ENCODE measurements around the gene DPH3.

- TF ChIP-seq ZKSCAN1 (IDR thresholded peaks at IDR 0.05; ENCODE audit: low read depth, low read length) (no peak), ZSCAN29 (IDR thresholded peaks at IDR 0.05) (no peak), TAF7 (tag; IDR thresholded peaks at IDR 0.05) (no peak), LEF1 (IDR thresholded peaks at IDR 0.05) (no peak), BMI1 (IDR thresholded peaks at IDR 0.05; ENCODE audit: low read length) (no peak), HNRNPH1 (optimal IDR thresholded peaks at IDR 0.05; ENCODE audit: low read depth, low read length) (no peak), KLF10 (CRISPR knock-in tag; IDR thresholded peaks at IDR 0.05) (no peak), POLR2AphosphoS2 (IDR thresholded peaks at IDR 0.05; ENCODE audit: low read length) (no peak), CTCF (IDR thresholded peaks at IDR 0.05 in 2 of 3, conservative IDR thresholded peaks at IDR 0.05 in 1 of 3; ENCODE audit: insufficient read depth in 2 of 3, low read depth in 1 of 3, low read length in 3 of 3) (no peak)
- TF ChIP-seq, protein P1, sequence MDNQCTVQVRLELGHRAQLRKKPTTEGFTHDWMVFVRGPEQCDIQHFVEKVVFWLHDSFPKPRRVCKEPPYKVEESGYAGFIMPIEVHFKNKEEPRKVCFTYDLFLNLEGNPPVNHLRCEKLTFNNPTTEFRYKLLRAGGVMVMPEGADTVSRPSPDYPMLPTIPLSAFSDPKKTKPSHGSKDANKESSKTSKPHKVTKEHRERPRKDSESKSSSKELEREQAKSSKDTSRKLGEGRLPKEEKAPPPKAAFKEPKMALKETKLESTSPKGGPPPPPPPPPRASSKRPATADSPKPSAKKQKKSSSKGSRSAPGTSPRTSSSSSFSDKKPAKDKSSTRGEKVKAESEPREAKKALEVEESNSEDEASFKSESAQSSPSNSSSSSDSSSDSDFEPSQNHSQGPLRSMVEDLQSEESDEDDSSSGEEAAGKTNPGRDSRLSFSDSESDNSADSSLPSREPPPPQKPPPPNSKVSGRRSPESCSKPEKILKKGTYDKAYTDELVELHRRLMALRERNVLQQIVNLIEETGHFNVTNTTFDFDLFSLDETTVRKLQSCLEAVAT (IDR thresholded peaks at IDR 0.05): no peak
These were observed 19.1 kb downstream of the DPH3 start for GRCh38 chr3:16245609-16246008.

Data from K562 (cell line).